K562 (cell line): ENCODE data around the gene BHLHE40. TPM values are rescaled to one million over a fixed set of nuclear protein-coding genes. Genes with fewer than 3 reads are reported as not detected.

ENCODE experiments used
- DACH1 ChIP-seq: fragments of 450-650 bp; IDR thresholded peaks from 2 replicates; pipeline ENCODE4 v1.6.1; 2018; ENCODE audit not compliant: partially characterized antibody
- EP300 ChIP-seq: IDR thresholded peaks from 2 replicates; pipeline ENCODE4 v1.6.1; 2012; ENCODE audit warnings: low read length, improper control_type of control experiment
- KAT8 ChIP-seq: fragments of 450-650 bp; IDR thresholded peaks from 2 replicates; pipeline ENCODE4 v1.6.1; 2016; ENCODE audit warnings: low read depth, mild to moderate bottlenecking
- MCM3 ChIP-seq: fragments of 450-650 bp; IDR thresholded peaks from 2 replicates; pipeline ENCODE4 v1.6.1; 2016
- MTA1 ChIP-seq: fragments of 450-650 bp; IDR thresholded peaks from 2 replicates; pipeline ENCODE4 v1.6.1; 2017; ENCODE audit warnings: borderline replicate concordance
- MXI1 ChIP-seq: IDR thresholded peaks from 2 replicates; pipeline ENCODE4 v1.6.1; 2011; ENCODE audit warnings: low read depth, mild to moderate bottlenecking, improper control_type of control experiment, low read length
- NELFE ChIP-seq: IDR thresholded peaks from 2 replicates; pipeline ENCODE4 v1.6.1; 2011; ENCODE audit warnings: mild to moderate bottlenecking; ENCODE audit not compliant: insufficient read depth, insufficient read length
- POLR2H ChIP-seq: IDR thresholded peaks from 2 replicates; pipeline ENCODE4 v1.6.1; 2016; ENCODE audit warnings: missing genetic modification characterization, low read depth, mild to moderate bottlenecking, control low read depth, missing compliant biosample characterization, moderate library complexity
- RBFOX2 ChIP-seq: fragments of 200-400 bp; formaldehyde crosslinking; IDR thresholded peaks from 2 replicates; pipeline ENCODE4 v1.6.1; 2017; ENCODE audit warnings: low read depth, mild to moderate bottlenecking, low read length, moderate library complexity
- RCOR1 ChIP-seq, 2 experiments: IDR thresholded peaks; 2 replicates each; pipeline ENCODE4 v1.6.1; 2012; ENCODE audit warnings: low read depth in 2 of 2, low read length in 2 of 2, borderline replicate concordance in 1 of 2, improper control_type of control experiment in 1 of 2
- SOX6 ChIP-seq: fragments of 450-650 bp; IDR thresholded peaks from 2 replicates; pipeline ENCODE4 v1.6.1; 2014; ENCODE audit warnings: mild to moderate bottlenecking
- TCF7 ChIP-seq: sonication (generic); IDR thresholded peaks from 2 replicates; pipeline ENCODE4 v1.6.1; 2016; ENCODE audit warnings: antibody characterized with exemption, borderline replicate concordance
- ZBTB17 ChIP-seq: fragments of 450-650 bp; formaldehyde crosslinking; IDR thresholded peaks from 2 replicates; pipeline ENCODE4 v1.4.0; 2020; ENCODE audit warnings: mild to moderate bottlenecking
- ZNF507 ChIP-seq: conservative IDR thresholded peaks from 2 replicates; pipeline ENCODE4 v1.6.1; 2017; ENCODE audit warnings: missing genetic modification characterization, missing compliant biosample characterization
- polyA plus RNA-seq, 8 experiments: library from polyadenylated mRNA; depleted of rRNA in 4 of 8; stranded (reverse) in 5 of 8; unstranded in 3 of 8; fragments of >200 nt; fragmentation: Nextera tagmentation in 2 of 8; fragmentation: Illumina TruSeq in 1 of 8; extraction: Ambion mirVana in 2 of 8; extraction: Trizol in 1 of 8; gene quantifications; 2 replicates each; pipeline versions ENCODE4 v1.2.1 to v1.2.3, GENCODE V29; 2011 to 2014; ENCODE audit warnings: inconsistent platforms in 1 of 8, missing spikeins in 1 of 8
- total RNA-seq, 7 experiments: library from RNA; depleted of rRNA in 6 of 7; stranded (reverse); fragments of >200 nt in 6 of 7; fragmentation: Illumina TruSeq in 2 of 7; extraction: Trizol in 2 of 7; gene quantifications; 2 replicates each; pipeline versions ENCODE4 v1.2.1 to v1.2.3, GENCODE V29; 2011 to 2021; ENCODE audit warnings: low replicate concordance in 1 of 7
- TF ChIP-seq, protein P1 (sequence below): fragments of 250-450 bp; sonication (Bioruptor Pico); IDR thresholded peaks from 2 replicates; pipeline ENCODE4 v1.4.0; 2020; ENCODE audit warnings: mild to moderate bottlenecking, moderate library complexity
- TF ChIP-seq, protein P2 (sequence below): fragments of 450-650 bp; IDR thresholded peaks from 2 replicates; pipeline ENCODE4 v1.6.1; 2017; ENCODE audit warnings: antibody characterized with exemption
- TF ChIP-seq, protein P3 (sequence below): fragments of 450-650 bp; IDR thresholded peaks from 2 replicates; pipeline ENCODE4 v1.6.1; 2018; ENCODE audit not compliant: partially characterized antibody
- TF ChIP-seq, protein P4 (sequence below), 2 experiments: fragments of 450-650 bp; conservative IDR thresholded peaks; 2 replicates each; pipeline ENCODE4 v1.6.1; 2017; ENCODE audit warnings: mild to moderate bottlenecking in 2 of 2, moderate library complexity in 2 of 2

Gene BHLHE40
- total and polyA plus RNA-seq, 9 of the 15 experiments (the other 6 are each of a cell fraction or from before 2014, with no cell fraction given): 12.0 to 83.9 (median 31.4) TPM

DNA sequence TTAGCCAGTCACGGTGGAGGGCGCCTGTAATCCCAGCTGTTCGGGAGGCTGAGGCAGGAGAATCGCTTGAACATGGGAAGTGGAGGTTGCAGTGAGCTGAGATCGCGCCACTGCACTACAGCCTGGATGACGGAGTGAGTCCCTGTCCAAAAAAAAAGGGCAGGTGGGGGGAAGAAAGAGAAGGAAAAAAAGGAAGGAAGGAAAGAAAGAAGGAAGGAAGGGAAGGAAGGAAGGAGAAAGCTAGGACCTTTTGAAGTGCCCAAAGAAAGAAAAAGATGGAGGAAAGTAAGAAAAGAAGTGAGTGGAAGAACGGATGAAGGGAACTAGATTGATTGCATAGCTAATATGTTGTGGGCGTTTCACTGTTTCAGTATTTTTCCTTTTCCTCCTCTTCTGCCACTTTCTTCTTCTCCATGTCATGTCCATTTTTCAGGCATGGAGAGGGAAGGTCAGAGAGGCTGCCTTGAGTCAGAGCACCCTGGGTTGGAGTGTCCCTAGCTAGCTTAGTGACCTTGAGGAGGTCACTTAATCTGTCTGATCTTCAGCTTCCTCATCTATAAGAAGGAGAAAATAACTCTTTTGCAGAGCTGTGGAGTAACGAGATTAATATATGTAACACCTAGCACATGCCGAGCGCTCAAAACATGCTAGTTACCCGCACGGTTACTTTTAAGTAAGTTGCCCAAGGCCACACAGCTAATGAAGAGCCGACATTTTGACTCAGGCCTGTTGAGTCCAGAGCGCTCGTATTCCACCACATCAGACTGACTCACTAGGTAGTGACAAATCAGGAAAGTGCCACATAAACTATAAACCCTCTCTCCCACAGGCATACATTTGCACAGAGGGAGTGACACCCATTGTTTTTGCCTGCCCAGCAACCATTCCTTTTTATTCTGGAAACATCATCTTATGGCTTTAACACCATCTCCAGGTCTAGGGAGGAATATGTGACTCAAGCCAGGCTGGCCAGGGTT is 42.2 kb downstream of the BHLHE40 start (continued):
- TF ChIP-seq RCOR1 (IDR thresholded peaks at IDR 0.05; ENCODE audit: borderline replicate concordance in 1 of 2, low read depth in 2 of 2, low read length in 2 of 2) (0 out of 4 replicates have a peak, but pooled peaks of 1 of the 2 experiments have one; percentile 7), EP300 (peak; percentile 21; the same call in 1 of the 2 replicates), KAT8 (0 out of 2 replicates have a peak, but pooled peaks have one; percentile 14), TCF7 (no peak), POLR2H (tag) (no peak), SOX6 (no peak), RBFOX2 (no peak), ZBTB17 (CRISPR knock-in tag) (no peak), MXI1 (no peak), MCM3 (no peak), DACH1 (no peak), ZNF507 (tag) (no peak), NELFE (no peak), MTA1 (peak; percentile 79)
- TF ChIP-seq, protein P1, sequence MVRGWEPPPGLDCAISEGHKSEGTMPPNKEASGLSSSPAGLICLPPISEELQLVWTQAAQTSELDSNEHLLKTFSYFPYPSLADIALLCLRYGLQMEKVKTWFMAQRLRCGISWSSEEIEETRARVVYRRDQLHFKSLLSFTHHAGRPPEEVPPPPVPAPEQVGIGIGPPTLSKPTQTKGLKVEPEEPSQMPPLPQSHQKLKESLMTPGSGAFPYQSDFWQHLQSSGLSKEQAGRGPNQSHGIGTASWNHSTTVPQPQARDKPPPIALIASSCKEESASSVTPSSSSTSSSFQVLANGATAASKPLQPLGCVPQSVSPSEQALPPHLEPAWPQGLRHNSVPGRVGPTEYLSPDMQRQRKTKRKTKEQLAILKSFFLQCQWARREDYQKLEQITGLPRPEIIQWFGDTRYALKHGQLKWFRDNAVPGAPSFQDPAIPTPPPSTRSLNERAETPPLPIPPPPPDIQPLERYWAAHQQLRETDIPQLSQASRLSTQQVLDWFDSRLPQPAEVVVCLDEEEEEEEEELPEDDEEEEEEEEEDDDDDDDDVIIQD: no peak
- TF ChIP-seq, protein P2, sequence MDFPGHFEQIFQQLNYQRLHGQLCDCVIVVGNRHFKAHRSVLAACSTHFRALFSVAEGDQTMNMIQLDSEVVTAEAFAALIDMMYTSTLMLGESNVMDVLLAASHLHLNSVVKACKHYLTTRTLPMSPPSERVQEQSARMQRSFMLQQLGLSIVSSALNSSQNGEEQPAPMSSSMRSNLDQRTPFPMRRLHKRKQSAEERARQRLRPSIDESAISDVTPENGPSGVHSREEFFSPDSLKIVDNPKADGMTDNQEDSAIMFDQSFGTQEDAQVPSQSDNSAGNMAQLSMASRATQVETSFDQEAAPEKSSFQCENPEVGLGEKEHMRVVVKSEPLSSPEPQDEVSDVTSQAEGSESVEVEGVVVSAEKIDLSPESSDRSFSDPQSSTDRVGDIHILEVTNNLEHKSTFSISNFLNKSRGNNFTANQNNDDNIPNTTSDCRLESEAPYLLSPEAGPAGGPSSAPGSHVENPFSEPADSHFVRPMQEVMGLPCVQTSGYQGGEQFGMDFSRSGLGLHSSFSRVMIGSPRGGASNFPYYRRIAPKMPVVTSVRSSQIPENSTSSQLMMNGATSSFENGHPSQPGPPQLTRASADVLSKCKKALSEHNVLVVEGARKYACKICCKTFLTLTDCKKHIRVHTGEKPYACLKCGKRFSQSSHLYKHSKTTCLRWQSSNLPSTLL: 0 out of 2 replicates have a peak, but pooled peaks have one; percentile 62
- TF ChIP-seq, protein P3, sequence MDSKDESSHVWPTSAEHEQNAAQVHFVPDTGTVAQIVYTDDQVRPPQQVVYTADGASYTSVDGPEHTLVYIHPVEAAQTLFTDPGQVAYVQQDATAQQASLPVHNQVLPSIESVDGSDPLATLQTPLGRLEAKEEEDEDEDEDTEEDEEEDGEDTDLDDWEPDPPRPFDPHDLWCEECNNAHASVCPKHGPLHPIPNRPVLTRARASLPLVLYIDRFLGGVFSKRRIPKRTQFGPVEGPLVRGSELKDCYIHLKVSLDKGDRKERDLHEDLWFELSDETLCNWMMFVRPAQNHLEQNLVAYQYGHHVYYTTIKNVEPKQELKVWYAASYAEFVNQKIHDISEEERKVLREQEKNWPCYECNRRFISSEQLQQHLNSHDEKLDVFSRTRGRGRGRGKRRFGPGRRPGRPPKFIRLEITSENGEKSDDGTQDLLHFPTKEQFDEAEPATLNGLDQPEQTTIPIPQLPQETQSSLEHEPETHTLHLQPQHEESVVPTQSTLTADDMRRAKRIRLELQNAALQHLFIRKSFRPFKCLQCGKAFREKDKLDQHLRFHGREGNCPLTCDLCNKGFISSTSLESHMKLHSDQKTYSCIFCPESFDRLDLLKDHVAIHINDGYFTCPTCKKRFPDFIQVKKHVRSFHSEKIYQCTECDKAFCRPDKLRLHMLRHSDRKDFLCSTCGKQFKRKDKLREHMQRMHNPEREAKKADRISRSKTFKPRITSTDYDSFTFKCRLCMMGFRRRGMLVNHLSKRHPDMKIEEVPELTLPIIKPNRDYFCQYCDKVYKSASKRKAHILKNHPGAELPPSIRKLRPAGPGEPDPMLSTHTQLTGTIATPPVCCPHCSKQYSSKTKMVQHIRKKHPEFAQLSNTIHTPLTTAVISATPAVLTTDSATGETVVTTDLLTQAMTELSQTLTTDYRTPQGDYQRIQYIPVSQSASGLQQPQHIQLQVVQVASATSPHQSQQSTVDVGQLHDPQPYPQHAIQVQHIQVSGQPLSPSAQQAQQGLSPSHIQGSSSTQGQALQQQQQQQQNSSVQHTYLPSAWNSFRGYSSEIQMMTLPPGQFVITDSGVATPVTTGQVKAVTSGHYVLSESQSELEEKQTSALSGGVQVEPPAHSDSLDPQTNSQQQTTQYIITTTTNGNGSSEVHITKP: no peak
- TF ChIP-seq, protein P4, sequence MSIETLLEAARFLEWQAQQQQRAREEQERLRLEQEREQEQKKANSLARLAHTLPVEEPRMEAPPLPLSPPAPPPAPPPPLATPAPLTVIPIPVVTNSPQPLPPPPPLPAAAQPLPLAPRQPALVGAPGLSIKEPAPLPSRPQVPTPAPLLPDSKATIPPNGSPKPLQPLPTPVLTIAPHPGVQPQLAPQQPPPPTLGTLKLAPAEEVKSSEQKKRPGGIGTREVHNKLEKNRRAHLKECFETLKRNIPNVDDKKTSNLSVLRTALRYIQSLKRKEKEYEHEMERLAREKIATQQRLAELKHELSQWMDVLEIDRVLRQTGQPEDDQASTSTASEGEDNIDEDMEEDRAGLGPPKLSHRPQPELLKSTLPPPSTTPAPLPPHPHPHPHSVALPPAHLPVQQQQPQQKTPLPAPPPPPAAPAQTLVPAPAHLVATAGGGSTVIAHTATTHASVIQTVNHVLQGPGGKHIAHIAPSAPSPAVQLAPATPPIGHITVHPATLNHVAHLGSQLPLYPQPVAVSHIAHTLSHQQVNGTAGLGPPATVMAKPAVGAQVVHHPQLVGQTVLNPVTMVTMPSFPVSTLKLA (conservative IDR thresholded peaks at IDR 0.05): no peak
